B cell (primary cell): ENCODE results near the gene COL5A1.

Experiments
- CTCF ChIP-seq: fragments of 200-600 bp; IDR thresholded peaks from one replicate; pipeline ENCODE4 v1.8.0; 2022; ENCODE audit warnings: antibody characterized with exemption, mild to moderate bottlenecking
- EZH2 ChIP-seq: IDR thresholded peaks from 2 replicates; pipeline ENCODE4 v1.6.1; 2012; ENCODE audit warnings: borderline replicate concordance, low read depth, mild to moderate bottlenecking, moderate library complexity, low read length; ENCODE audit not compliant: insufficient read depth, poor library complexity, severe bottlenecking

GRCh38 chr9:134622896-134623257 lies 18.7 kb upstream of the COL5A1 start:
- TF ChIP-seq CTCF (no peak), EZH2 (no peak)
